HAP-1 (cell line): ENCODE results near the gene PPIL6.
"Not testable (repeated sequence)": the region's sequence is repeated elsewhere in the genome, so short reads cannot be mapped to it uniquely, and the experiment has no call there.

Experiments used
- DNase-seq, 2 experiments: peaks; one replicate each; pipeline ENCODE4 v3.0.0-alpha.2; 2016 to 2020; ENCODE audit warnings: low spot score in 2 of 2
- H3K27me3 ChIP-seq: fragments of 250-450 bp; sonication (Bioruptor Pico); 2 replicates; pipeline ENCODE4 v1.5.1; 2020; ENCODE audit warnings: low read depth, mild to moderate bottlenecking, moderate library complexity
- H3K36me3 ChIP-seq: fragments of 250-450 bp; sonication (Bioruptor Pico); replicated peaks from 2 replicates; pipeline ENCODE4 v1.5.1; 2020; ENCODE audit warnings: mild to moderate bottlenecking
- H3K4me1 ChIP-seq: fragments of 250-450 bp; sonication (Bioruptor Pico); 2 replicates; pipeline ENCODE4 v1.5.1; 2020; ENCODE audit warnings: mild to moderate bottlenecking
- H3K4me3 ChIP-seq: fragments of 250-450 bp; sonication (Bioruptor Pico); 2 replicates; pipeline ENCODE4 v1.5.1; 2020; ENCODE audit warnings: mild to moderate bottlenecking, moderate library complexity
- H3K9me3 ChIP-seq: fragments of 250-450 bp; sonication (Bioruptor Pico); 2 replicates; pipeline ENCODE4 v1.5.1; 2020; ENCODE audit warnings: mild to moderate bottlenecking, moderate library complexity
- in situ Hi-C: fragments of 300-500 bp; cut with MboI; formaldehyde crosslinking; loops from 3 replicates; pipeline ENCODE4 v1.14.3; 2020; ENCODE audit warnings: low sequenced_read_pairs, inconsistent platforms, mixed read lengths

The PPIL6 gene

DNA sequence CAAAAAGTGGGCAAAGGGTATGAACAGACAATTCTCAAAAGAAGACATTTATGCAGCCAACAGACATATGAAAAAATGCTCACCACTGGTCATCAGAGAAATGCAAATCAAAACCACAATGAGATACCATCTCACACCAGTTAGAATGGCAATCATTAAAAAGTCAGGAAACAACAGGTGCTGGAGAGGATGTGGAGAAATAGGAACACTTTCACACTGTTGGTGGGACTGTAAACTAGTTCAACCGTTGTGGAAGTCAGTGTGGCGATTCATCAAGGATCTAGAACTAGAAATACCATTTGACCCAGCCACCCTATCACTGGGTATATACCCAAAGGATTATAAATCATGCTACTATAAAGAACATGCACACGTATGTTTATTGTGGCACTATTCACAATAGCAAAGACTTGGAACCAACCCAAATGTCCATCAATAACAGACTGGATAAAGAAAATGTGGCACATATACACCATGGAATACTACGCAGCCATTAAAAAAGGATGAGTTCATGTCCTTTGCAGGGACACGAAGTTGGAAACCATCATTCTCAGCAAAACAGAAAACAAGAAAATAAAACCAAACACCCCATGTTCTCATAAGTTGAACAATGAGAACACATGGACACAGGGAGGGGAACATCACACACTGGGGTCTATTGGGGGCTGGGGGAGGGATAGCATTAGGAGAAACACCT is 75.9 kb downstream of the PPIL6 start:
- H3K27me3 ChIP-seq, H3K9me3 ChIP-seq, H3K4me3 ChIP-seq, DNase-seq, H3K4me1 ChIP-seq, in situ Hi-C loops: not testable (repeated sequence)
- peaks cover 72% of the 10 kb centered on the region for H3K36me3 ChIP-seq

DNA sequence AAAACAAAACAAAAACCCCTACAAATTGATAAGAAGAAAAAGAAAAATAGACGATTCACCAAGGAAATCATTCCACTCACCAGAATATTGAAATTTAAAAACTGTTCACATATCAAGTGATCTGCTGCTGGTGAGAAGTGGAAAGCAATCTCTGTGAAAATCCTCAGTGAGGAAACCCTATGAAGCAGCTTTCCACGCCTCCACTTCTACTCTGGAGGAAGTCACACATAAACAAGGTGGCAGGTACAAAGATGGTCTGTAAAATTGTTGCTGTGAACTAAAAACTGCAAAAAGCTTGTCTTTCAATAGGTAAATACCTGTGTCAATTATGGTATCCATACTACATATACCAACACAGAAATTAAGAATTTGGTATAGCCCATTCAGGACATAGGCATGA is 76.7 kb downstream of the PPIL6 start:
- no peaks in the 10 kb centered on the region for H3K27me3 ChIP-seq
- no peaks in the 10 kb centered on the region for H3K4me1 ChIP-seq
- H3K4me3 ChIP-seq: no peak overlapping the region
- in situ Hi-C loops: no loop called here
- peaks cover 67% of the 10 kb centered on the region for H3K36me3 ChIP-seq
- H3K9me3 ChIP-seq: no peaks in the 10 kb centered on the region
- DNase-seq: no peak

GRCh38 chr6:109362102-109362884 is 78.1 kb downstream of the PPIL6 start:
- in situ Hi-C loops: no loop called here
- Histone ChIP-seq H3K9me3 (no peaks in the 10 kb centered on the region), H3K4me1 (no peaks in the 10 kb centered on the region), H3K27me3 (no peaks in the 10 kb centered on the region), H3K36me3 (peaks cover 59% of the 10 kb centered on the region), H3K4me3 (no peak overlapping the region)
- no peak for DNase-seq

- Histone ChIP-seq H3K4me3 (no peak overlapping the region), H3K36me3 (peaks cover 44% of the 10 kb centered on the region), H3K4me1 (no peaks in the 10 kb centered on the region), H3K9me3 (peaks cover 6% of the 10 kb centered on the region), H3K27me3 (no peaks in the 10 kb centered on the region)
- in situ Hi-C loops: no loop called here
- DNase-seq: no peak
These were observed 79.6 kb downstream of the PPIL6 start for GRCh38 chr6:109360791-109361190.

GRCh38 chr6:109360281-109360680 is 80.1 kb downstream of the PPIL6 start:
- in situ Hi-C loops: no loop called here
- Histone ChIP-seq H3K4me3 (no peak overlapping the region), H3K36me3 (peaks cover 45% of the 10 kb centered on the region), H3K4me1 (no peaks in the 10 kb centered on the region), H3K27me3 (no peaks in the 10 kb centered on the region), H3K9me3 (peaks cover 6% of the 10 kb centered on the region)
- DNase-seq: no peak

DNA sequence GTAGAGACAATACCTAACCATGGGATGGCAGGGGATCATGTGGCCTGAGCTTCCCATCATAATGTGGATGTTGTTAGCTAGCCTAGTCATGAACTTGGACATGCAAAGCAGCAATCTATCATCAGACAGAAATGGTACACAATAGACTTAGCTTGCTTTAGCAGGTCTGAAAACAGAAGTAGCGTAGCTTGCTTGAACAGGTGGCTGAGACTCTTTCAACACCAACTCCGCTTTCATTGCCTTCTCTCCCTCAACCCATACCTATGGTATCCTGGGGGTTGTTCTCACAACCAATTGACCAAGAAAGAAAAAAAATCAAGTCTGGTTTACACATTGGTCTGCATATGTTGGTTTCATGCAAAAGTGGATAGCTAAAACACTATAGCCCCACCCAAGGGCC is 81.2 kb downstream of the PPIL6 start:
- Histone ChIP-seq H3K27me3 (no peaks in the 10 kb centered on the region), H3K9me3 (peaks cover 6% of the 10 kb centered on the region), H3K4me1 (no peaks in the 10 kb centered on the region), H3K4me3 (no peak overlapping the region), H3K36me3 (peaks cover 40% of the 10 kb centered on the region)
- no peak for DNase-seq
- in situ Hi-C loops: no loop called here

GRCh38 chr6:109358204-109358603 is 82.2 kb downstream of the PPIL6 start:
- H3K4me1 ChIP-seq: no peaks in the 10 kb centered on the region
- no peak for DNase-seq
- no peak overlapping the region for H3K4me3 ChIP-seq
- peaks cover 33% of the 10 kb centered on the region for H3K36me3 ChIP-seq
- peaks cover 6% of the 10 kb centered on the region for H3K9me3 ChIP-seq
- no peaks in the 10 kb centered on the region for H3K27me3 ChIP-seq
- in situ Hi-C loops: no loop called here

DNA sequence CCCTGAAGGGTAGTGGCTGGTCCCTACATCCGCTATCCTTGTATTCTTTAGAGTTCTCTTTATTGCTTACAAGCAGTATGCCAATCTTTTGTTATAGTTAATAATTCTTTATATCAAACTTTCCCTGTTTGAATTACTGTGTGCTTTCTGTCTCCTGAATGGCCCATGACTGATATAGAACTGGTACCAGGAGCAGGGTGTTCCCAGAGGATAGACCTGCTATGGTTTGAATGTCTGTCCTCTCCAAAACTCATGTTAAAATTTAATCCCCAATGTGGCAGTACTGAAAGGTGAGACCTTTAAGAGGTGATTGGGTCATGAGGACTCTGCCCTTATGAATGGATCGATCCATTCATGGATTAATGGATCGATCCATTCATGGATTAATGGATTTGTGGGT is 84.2 kb downstream of the PPIL6 start:
- in situ Hi-C loops: no loop called here
- no peak for DNase-seq
- Histone ChIP-seq H3K27me3 (no peaks in the 10 kb centered on the region), H3K4me1 (no peaks in the 10 kb centered on the region), H3K36me3 (peaks cover 24% of the 10 kb centered on the region), H3K9me3 (peaks cover 6% of the 10 kb centered on the region), H3K4me3 (no peak overlapping the region)

DNA sequence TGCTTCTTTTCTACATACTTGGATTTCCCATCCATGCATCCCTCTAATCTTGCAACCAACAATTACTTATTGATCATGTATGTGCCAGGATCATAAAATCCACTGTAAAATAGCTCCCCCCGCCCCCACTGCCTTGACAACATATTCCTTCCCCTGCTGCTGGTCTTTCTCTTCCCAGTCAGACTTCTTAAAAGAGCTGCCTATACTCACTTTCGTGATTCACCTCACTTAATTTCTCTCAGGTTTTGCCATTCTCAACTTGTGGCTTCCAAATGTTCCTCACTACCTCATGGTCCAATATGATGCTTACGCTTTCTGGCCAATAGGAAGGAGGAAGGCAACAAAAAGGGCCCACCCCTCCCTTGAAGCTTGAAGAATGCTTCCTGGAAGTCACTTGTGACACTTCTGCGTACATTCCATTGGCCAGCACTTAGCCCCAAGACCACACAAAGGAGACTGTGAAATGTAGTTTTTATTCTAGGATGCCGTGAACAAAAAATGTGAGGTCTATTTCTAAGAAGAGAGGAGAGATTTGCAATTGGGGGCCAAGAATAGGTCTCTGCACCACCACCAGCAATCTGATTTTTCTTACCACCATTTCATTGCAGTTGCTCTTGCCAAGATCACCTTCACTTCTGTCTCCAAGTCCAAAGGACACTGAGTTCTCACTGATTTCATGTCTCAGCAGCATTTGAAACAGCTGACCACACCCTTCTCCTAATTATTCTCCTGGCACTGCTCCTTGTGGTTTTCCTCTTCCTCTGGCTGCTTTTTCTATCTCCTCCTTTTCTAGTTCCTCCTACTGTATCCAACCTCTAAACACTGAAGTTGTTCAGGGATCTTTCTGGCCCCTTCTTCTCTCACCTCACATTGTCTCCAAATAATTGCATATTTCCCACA is 88.9 kb downstream of the PPIL6 start:
- in situ Hi-C loops: no loop called here
- H3K4me3 ChIP-seq: no peak overlapping the region
- no peaks in the 10 kb centered on the region for H3K27me3 ChIP-seq
- peaks cover 4% of the 10 kb centered on the region for H3K9me3 ChIP-seq
- no peak for DNase-seq
- peaks cover 10% of the 10 kb centered on the region; the same call in 1 of the 2 replicates for H3K36me3 ChIP-seq
- no peaks in the 10 kb centered on the region for H3K4me1 ChIP-seq

- Histone ChIP-seq H3K36me3 (peaks cover 1% of the 10 kb centered on the region; the same call in 1 of the 2 replicates), H3K4me3 (no peak overlapping the region), H3K4me1 (no peaks in the 10 kb centered on the region), H3K27me3 (no peaks in the 10 kb centered on the region), H3K9me3 (no peaks in the 10 kb centered on the region)
- in situ Hi-C loops: no loop called here
- DNase-seq: no peak
These were observed 90.9 kb downstream of the PPIL6 start for GRCh38 chr6:109349419-109349987.

DNA sequence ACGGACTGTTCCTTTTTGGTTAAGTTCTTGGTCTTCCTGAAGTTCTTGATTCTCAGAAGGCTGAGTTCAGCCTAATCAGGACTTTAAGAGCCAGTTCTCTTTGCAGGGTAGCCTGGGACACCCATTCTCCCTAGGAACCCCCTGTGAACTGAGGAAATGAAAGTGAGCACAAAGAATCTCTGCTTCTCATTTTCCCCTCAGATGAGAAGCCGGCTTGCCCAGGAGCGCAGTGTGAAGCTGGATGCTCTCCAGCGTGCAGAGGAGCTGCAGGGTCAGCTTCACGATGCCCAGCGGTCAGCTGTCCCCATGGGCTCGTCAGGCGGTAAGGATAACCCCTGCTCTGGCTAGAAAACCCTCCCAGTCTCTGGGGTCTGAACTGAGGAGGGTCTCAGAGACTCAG is 92.2 kb downstream of the PPIL6 start:
- Histone ChIP-seq H3K36me3 (no peaks in the 10 kb centered on the region; the same call in 1 of the 2 replicates), H3K9me3 (no peaks in the 10 kb centered on the region), H3K27me3 (no peaks in the 10 kb centered on the region), H3K4me3 (no peak overlapping the region), H3K4me1 (no peaks in the 10 kb centered on the region)
- DNase-seq: no peak
- in situ Hi-C loops: no loop called here

- no peaks in the 10 kb centered on the region for H3K4me1 ChIP-seq
- no peaks in the 10 kb centered on the region for H3K9me3 ChIP-seq
- no peaks in the 10 kb centered on the region for H3K36me3 ChIP-seq
- no peak for DNase-seq
- in situ Hi-C loops: no loop called here
- no peak overlapping the region for H3K4me3 ChIP-seq
- no peaks in the 10 kb centered on the region for H3K27me3 ChIP-seq
These were observed 92.6 kb downstream of the PPIL6 start for GRCh38 chr6:109347779-109348178.

DNA sequence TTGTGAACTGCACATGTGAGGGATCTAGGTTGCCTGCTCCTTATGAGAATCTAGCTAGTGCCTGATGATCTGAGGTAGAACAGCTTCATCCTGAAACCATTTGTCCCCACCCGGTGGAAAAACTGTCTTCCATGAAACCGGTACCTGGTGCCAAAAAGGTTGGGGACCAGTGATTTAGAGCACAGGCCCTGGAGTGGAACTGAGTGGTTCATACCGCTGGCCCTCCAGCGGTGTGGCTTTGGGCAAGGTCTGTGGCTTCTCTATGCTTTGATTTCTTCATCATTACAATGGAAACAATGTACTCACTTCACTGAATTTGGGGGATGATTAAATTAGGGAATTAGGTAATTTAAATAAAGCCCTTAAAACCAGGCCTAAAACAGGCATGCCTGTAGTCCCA is 94.4 kb downstream of the PPIL6 start:
- in situ Hi-C loops: no loop called here
- DNase-seq: no peak
- Histone ChIP-seq H3K9me3 (no peaks in the 10 kb centered on the region), H3K36me3 (no peaks in the 10 kb centered on the region), H3K4me3 (no peak overlapping the region), H3K27me3 (no peaks in the 10 kb centered on the region), H3K4me1 (no peaks in the 10 kb centered on the region)
